ENCODE measurements around the gene MAN1A1.
A peak's percentile ranks its signal among the peaks of the same experiment; 100 is the strongest.

The MAN1A1 gene

DNA sequence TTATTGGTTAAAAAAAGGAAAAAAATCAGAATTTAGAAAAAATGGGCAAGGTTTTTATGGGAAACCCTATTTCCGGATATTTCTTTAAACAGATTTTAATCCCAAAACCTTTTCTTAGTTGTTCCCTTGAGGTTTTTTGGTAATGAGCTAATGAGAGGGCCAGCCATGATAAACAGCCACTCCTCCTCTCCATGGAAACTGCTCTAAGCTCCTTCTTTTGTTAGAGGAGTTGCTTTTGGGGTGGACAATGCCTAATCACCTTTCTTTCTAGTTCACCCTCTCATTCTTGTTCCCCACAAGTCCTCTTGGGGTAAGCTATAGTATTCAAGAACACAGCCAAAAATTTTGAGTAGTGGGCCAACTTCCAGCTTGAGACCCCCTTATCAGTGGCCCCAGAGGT is 166.1 kb downstream of the MAN1A1 start:
- Mint-ChIP-seq H3K27me3 (ENCODE audit: low read depth, poor library complexity) (no peaks in the 10 kb centered on the region), H3K36me3 (ENCODE audit: low read depth) (peaks cover 58% of the 10 kb centered on the region), H3K27ac (no peak overlapping the region), H3K9me3 (no peaks in the 10 kb centered on the region), H3K4me1 (no peaks in the 10 kb centered on the region), H3K4me3 (no peak overlapping the region)
- DNase-seq = no peak
- TF ChIP-seq, protein P1, sequence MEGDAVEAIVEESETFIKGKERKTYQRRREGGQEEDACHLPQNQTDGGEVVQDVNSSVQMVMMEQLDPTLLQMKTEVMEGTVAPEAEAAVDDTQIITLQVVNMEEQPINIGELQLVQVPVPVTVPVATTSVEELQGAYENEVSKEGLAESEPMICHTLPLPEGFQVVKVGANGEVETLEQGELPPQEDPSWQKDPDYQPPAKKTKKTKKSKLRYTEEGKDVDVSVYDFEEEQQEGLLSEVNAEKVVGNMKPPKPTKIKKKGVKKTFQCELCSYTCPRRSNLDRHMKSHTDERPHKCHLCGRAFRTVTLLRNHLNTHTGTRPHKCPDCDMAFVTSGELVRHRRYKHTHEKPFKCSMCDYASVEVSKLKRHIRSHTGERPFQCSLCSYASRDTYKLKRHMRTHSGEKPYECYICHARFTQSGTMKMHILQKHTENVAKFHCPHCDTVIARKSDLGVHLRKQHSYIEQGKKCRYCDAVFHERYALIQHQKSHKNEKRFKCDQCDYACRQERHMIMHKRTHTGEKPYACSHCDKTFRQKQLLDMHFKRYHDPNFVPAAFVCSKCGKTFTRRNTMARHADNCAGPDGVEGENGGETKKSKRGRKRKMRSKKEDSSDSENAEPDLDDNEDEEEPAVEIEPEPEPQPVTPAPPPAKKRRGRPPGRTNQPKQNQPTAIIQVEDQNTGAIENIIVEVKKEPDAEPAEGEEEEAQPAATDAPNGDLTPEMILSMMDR (IDR thresholded peaks at IDR 0.05) = no peak

DNA sequence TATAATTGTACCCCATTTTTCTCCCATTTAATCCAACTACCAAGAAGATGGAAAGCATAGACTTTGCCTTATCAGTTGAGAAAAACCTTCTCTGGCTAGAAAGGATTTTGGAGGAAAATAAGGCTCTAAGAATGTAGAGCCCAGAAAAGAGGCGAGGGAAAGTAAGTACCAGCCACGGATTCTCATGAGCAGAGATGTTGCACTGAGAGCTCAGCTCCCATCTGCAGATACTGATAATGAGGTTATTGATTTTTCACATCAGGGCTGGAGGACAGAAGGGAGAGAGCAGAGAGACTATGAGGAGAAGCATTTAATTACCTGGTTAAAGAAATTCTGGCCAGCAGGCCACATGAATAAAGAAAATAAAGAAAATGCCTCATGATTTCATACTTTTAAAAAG is 166.7 kb downstream of the MAN1A1 start:
- H3K36me3 Mint-ChIP-seq (ENCODE audit: low read depth) = peaks cover 58% of the 10 kb centered on the region
- no peak for DNase-seq
- no peaks in the 10 kb centered on the region for H3K27me3 Mint-ChIP-seq (ENCODE audit: low read depth, poor library complexity)

DNA sequence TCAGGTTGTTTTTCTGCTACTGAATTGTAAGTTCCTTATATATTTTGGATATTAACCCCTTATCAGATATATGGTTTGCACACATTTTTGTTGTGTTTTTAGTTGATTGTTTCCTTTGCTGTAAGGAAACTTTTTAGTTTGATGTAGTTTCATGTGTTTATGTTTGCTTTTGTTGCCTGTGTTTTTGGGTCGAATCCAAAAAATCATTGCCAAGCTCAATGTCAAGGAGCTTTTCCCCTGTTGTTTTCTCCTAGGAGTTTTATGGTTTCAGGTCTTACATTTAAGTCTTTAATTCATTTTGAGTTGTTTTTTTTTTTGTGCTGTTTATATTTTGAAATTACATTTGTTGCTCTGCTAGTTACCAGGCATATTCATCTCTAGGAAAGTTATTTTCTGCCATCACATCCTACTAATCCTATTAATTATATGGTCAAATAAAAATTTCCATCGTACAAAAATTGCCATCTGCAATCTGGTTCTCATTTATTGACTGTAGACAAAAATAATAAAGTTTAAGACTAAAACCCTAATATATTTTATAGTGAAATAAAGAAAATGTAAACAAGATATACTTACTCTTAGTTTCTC is 167.3 kb downstream of the MAN1A1 start:
- no peaks in the 10 kb centered on the region for H3K27me3 Mint-ChIP-seq (ENCODE audit: low read depth, poor library complexity)
- H3K36me3 Mint-ChIP-seq (ENCODE audit: low read depth) = peaks cover 54% of the 10 kb centered on the region
- no peaks in the 10 kb centered on the region for H3K4me1 Mint-ChIP-seq
- peak overlapping the region; percentile 20 for H3K27ac Mint-ChIP-seq
- H3K9me3 Mint-ChIP-seq = no peaks in the 10 kb centered on the region
- TF ChIP-seq, protein P1 (IDR thresholded peaks at IDR 0.05) = no peak
- DNase-seq = no peak
- no peak overlapping the region for H3K4me3 Mint-ChIP-seq

More for the DNA sequence above, 166.7 kb downstream of the MAN1A1 start:
- TF ChIP-seq, protein P1 (IDR thresholded peaks at IDR 0.05) = no peak
- Mint-ChIP-seq H3K27ac (peak overlapping the region; percentile 20), H3K9me3 (no peaks in the 10 kb centered on the region), H3K4me1 (no peaks in the 10 kb centered on the region), H3K4me3 (no peak overlapping the region)

DNA sequence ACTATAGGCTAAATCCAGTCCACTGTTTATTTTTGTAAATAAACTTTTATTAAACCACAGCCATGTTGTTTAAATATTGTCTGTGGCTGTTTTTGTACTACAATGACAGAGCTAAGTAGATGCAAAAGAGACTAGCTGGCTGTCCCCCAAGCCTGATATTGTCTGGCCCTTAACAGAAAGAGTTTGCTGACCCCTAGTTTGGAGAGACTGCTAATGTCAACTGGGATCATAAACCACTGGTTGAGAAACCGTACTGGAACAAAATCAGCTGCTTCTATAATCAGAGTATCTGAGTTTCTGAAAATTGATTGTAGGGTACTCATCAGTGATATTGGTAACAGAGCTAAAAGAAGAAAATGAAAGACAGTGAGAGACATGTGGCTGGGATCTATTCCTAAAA is 168.5 kb downstream of the MAN1A1 start:
- H3K9me3 Mint-ChIP-seq = no peaks in the 10 kb centered on the region

DNA sequence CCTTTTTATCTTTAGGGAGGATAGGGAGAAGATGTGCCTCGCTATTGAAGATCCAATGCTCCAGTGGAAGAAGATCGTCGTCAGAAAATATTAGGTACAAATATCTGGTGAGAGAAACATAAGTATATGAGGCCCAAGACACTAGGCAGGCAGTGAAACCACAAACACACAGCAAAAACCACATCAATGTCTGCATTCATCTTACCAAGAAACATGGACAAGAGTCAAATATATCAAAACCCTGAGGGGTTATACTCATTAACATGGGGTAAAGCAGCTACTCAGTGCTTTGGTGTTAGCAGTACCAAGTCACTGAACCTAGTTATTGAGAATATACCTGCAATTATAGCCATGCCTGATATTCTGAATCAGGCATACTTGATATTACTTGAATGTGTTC is 169.7 kb downstream of the MAN1A1 start:
- no peak for DNase-seq
- H3K9me3 Mint-ChIP-seq = no peaks in the 10 kb centered on the region
- H3K4me1 Mint-ChIP-seq = no peaks in the 10 kb centered on the region
- peaks cover 36% of the 10 kb centered on the region for H3K36me3 Mint-ChIP-seq (ENCODE audit: low read depth)
- TF ChIP-seq, protein P1 (IDR thresholded peaks at IDR 0.05) = no peak
- no peak overlapping the region for H3K4me3 Mint-ChIP-seq
- no peaks in the 10 kb centered on the region for H3K27me3 Mint-ChIP-seq (ENCODE audit: low read depth, poor library complexity)
- peak overlapping the region; percentile 9 for H3K27ac Mint-ChIP-seq

More for the DNA sequence above, 168.5 kb downstream of the MAN1A1 start:
- H3K36me3 Mint-ChIP-seq (ENCODE audit: low read depth) = peaks cover 46% of the 10 kb centered on the region
- no peaks in the 10 kb centered on the region for H3K27me3 Mint-ChIP-seq (ENCODE audit: low read depth, poor library complexity)
- H3K4me3 Mint-ChIP-seq = no peak overlapping the region
- no peak overlapping the region for H3K27ac Mint-ChIP-seq
- TF ChIP-seq, protein P1 (IDR thresholded peaks at IDR 0.05) = no peak
- H3K4me1 Mint-ChIP-seq = no peaks in the 10 kb centered on the region
- no peak for DNase-seq

DNA sequence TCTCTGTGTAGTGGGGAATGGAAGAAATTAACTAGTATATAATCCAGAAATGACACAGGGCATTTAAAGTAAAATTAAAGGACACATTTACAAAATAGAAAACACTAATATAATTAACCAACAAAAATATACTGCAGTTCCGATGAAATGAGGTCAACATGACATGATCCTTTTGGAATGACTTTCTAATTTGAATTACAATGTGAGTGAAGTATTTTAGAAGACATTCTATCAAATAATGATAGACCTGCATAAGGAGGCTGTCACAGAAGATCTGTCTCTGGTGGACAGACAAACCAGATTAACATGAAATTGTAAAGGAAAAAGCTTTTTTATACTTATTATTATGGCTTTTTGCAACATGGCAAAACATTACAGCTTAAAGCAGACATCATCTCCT is 170.5 kb downstream of the MAN1A1 start:
- peaks cover 31% of the 10 kb centered on the region for H3K36me3 Mint-ChIP-seq (ENCODE audit: low read depth)
- H3K27ac Mint-ChIP-seq = no peak overlapping the region
- DNase-seq = no peak
- no peaks in the 10 kb centered on the region for H3K9me3 Mint-ChIP-seq
- TF ChIP-seq, protein P1 (IDR thresholded peaks at IDR 0.05) = no peak
- H3K4me1 Mint-ChIP-seq = no peaks in the 10 kb centered on the region
- no peaks in the 10 kb centered on the region for H3K27me3 Mint-ChIP-seq (ENCODE audit: low read depth, poor library complexity)
- H3K4me3 Mint-ChIP-seq = no peak overlapping the region
